Measurements from ENCODE around the gene NUP210L.
"Not testable (repeated sequence)": the region's sequence is repeated elsewhere in the genome, so short reads cannot be mapped to it uniquely, and the experiment has no call there.

Gene NUP210L

GRCh38 chr1:154097873-154098272 lies 57.0 kb downstream of the NUP210L start:
- no peak for DNase-seq (ENCODE audit: low read depth)

GRCh38 chr1:154095456-154096060 lies 59.3 kb downstream of the NUP210L start:
- DNase-seq (ENCODE audit: low read depth): no peak

DNA sequence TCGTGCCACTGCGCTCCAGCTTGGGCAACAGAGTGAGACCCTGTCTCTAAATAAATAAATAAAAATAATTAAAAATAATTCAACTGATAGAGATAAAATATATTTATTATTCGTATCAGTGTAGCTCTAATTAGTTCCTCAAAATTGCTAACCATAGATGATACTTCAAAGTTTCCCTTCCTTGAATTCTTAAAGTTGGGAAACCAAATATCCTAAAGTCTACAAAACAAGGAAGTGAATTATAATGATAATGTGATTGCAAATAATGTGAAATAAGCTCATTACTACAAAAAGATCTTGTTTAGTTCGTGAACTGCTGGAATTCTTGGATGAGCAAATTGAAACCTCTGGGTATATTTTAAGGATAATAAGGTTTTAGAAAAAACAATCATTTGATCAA lies 60.5 kb downstream of the NUP210L start:
- DNase-seq (ENCODE audit: low read depth): no peak

DNA sequence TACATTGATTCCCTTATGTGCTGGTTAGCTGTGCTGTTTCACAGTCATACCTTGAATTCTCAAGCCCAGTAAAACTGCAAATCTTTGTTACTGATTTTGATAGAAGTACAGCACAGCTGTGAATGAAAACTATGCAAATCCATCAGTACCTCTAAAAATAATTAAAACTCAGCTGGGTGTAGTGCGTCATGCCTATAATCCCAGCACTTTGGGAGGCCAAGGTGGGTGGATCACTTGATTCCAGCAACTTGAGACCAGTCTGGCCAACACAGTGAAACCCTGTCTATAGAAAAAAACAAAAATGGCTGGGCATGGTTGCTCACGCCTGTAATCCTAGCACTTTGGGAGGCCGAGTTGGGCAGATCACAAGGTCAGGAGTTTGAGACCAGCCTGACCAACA lies 61.2 kb downstream of the NUP210L start:
- no peak for DNase-seq (ENCODE audit: low read depth)

- no peak for DNase-seq (ENCODE audit: low read depth)
Measured at GRCh38 chr1:154091706-154092105, 63.2 kb downstream of the NUP210L start.

DNA sequence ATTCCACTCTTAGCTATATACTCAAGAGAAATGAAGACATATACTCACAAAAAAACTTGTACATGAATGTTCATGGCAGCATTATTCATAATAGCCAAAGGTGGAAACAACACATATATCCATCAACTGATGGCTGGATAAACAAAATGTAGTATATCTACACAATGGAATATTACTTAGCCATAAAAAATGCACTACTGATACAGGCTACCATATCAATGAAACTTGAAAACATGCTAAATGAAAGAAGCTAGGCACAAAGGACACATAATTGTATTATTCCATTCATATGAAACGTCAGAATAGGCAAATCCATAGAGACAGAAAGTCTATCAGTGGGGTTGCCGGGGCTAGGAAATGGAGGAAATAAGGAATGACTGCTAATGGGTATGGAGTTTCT lies 67.3 kb downstream of the NUP210L start:
- DNase-seq (ENCODE audit: low read depth): no peak

GRCh38 chr1:154083057-154083456 lies 71.8 kb downstream of the NUP210L start:
- DNase-seq (ENCODE audit: low read depth): not testable (repeated sequence)

- peak; percentile 4 for DNase-seq (ENCODE audit: low read depth)
Measured at GRCh38 chr1:154081386-154082126, 73.3 kb downstream of the NUP210L start.

DNA sequence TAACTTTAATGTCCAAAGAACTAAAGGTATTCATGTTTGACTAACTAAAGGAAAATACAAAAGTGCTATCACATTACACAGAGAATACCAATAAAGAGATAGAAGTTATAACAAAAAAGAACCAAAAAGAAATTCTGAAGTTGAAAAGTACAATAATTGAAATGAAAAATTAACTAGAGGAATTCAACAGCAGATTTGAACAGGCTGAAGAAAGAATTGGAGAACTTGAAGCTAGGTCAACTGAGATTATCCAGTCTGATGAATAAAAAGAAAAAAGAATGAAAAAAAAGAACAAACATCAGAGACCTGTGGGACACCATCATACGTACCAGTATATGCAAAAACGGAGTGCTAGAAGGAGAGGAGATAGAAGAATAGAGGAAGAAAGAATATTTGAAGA lies 78.5 kb downstream of the NUP210L start:
- no peak for DNase-seq (ENCODE audit: low read depth)

- no peak for DNase-seq (ENCODE audit: low read depth)
Measured at GRCh38 chr1:154075746-154076145, 79.1 kb downstream of the NUP210L start.

GRCh38 chr1:154062309-154062708 lies 92.6 kb downstream of the NUP210L start:
- no peak for DNase-seq (ENCODE audit: low read depth)

DNA sequence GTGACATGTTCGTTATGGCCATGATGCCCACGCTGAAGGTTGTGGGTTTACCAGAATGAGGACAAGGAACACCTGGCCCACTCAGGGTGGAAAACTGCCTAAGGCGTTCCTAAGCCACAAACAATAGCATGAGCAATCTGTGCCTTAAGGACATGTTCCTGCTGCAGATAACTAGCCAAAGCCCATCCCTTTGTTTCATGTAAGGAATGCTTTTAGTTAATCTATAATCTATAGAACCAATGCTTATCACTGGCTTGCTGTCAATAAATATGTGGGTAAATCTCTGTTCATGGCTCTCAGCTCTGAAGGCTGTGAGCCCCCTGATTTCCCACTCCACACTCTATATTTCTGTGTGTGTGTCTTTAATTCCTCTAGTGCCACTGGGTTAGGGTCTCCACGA lies 107.4 kb downstream of the NUP210L start:
- not testable (repeated sequence) for DNase-seq (ENCODE audit: low read depth)

DNA sequence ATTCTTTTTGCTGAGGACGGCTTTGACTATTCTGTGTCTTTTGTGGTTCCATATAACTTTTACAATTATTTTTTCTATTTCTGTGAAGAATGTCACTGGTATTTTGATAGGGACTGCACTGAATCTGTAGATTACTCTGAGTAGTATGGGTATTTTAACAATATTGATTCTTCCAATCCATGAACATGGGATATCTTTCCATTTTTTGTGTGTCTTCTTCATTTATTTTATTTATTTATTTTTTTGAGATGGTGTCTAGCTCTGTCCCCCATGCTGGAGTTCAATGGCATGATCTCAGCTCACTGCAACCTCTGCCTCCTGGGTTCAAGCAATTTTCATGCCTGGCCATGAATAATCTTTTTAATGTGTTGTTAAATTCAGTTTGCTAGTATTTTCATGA lies 121.2 kb downstream of the NUP210L start:
- not testable (repeated sequence) for DNase-seq (ENCODE audit: low read depth)

DNA sequence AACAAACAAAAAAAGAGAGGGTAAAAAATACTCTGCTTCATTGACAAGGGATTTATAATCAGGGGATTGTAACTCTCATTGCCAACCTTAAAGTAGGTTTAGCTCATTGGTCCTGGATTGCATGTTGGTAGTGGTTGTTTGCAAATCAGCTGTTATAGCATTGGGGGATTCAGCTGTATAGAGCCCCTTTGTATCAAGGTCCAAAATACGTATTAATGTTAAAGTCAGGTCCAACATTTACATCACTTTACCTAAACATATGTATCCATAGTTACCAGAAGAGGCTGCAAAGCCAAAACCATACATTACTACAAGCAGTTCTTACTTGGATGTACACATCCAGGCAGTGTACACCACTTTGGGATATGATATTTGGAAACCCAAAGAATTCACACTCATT lies 134.9 kb downstream of the NUP210L start:
- DNase-seq (ENCODE audit: low read depth): no peak

GRCh38 chr1:154019269-154019668 lies 135.6 kb downstream of the NUP210L start:
- DNase-seq (ENCODE audit: low read depth): no peak

- peak; percentile 79 for DNase-seq (ENCODE audit: low read depth)
Measured at GRCh38 chr1:154014154-154014907, 140.5 kb downstream of the NUP210L start.

DNA sequence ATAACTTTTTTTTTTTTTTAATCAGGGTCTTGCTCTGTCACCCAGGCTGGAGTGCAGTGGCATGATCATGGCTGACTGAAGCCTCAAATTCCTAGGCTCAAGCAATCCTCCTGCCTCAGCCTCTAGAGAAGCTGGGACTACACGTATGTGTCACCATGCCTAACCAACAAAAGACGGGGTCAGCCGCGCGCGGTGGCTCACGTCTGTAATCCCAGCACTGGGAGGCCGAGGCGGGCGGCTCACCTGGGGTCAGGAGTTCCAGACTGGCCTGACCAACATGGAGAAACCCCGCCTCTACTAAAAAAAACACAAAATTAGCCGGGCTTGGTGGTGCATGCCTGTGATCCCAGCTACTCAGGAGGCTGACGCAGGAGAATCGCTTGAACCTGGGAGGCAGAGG lies 142.3 kb downstream of the NUP210L start:
- not testable (repeated sequence) for DNase-seq (ENCODE audit: low read depth)

DNA sequence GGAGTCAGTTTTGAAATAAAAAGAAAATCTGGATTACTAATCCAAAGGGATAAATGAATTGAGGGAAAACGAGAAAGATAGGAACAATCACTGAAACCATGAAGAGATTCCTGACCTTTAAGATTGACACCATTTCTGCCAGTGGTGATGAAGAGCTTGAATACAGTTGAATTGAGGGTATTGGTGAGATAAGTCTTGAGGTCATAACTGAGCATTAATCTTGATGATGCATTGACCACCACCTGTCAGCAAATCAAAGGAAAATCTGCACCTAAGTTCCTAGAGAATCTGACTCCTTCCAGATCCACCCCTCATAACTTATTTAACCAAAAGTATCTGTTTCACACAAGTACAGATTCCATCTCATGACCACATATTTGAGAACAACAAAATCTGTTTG lies 142.7 kb downstream of the NUP210L start:
- no peak for DNase-seq (ENCODE audit: low read depth)

- DNase-seq (ENCODE audit: low read depth): peak; percentile 33
Measured at GRCh38 chr1:154006136-154006535, 148.7 kb downstream of the NUP210L start.

DNA sequence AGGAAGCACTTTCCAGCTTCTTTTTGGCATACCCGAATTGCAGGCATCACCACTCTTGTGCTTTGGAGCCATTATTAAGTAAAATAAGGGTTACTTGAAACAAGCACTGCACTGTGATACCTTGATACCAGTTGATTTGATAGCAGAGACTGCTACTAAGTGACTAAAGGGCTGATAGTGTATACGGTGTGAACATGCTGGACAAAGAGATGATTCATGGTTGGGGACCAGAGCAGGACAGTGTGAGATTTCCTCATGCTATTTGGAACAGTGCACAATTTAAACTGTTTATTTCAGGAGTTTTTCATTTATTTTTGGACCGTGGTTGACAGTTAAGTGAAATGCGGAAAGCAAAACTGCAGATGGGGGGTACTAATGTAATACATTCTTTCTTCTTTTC lies 154.5 kb downstream of the NUP210L start:
- DNase-seq (ENCODE audit: low read depth): no peak

DNA sequence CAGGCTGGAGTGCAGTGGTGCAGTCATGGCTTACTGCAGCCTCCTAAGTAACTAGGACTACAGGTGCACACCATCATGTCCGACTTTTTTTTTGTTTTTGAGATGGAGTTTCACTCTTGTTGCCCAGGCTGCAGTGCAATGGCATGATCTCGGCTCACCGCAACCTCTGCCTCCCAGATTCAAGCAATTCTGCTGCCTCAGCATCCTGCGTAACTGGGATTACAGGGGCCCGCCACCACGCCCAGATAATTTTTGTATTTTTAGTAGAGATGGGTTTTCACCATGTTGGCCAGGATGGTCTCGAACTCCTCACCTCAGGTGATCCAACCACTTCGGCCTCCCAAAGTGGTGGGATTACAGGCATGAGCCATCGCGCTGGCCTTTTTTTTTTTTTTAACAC lies 158.0 kb downstream of the NUP210L start:
- DNase-seq (ENCODE audit: low read depth): not testable (repeated sequence)

GRCh38 chr1:153995640-153996039 lies 159.2 kb downstream of the NUP210L start:
- DNase-seq (ENCODE audit: low read depth): no peak

GRCh38 chr1:153995202-153995601 lies 159.7 kb downstream of the NUP210L start:
- DNase-seq (ENCODE audit: low read depth): no peak
